Thymus (tissue), 11 donors: ENCODE measurements around the gene FGFR2. TPM values are rescaled to one million over a fixed set of nuclear protein-coding genes. Genes with fewer than 3 reads are reported as not detected.

Experiments
- DNase-seq, 9 donors: peaks; one replicate each; pipeline ENCODE4 v3.0.0-alpha.2; 2013; ENCODE audit warnings: low spot score in 9 of 9, low read depth in 6 of 9, missing footprints in 1 of 9
- H3K27ac ChIP-seq, 2 donors: one replicate each; pipeline ENCODE4 v1.5.1; 2013; ENCODE audit warnings: control low read depth in 1 of 2, low read depth in 1 of 2, low read length in 1 of 2, mild to moderate bottlenecking in 1 of 2, moderate library complexity in 1 of 2
- H3K27me3 ChIP-seq, 2 donors: one replicate each; pipeline ENCODE4 v1.5.1; 2013; ENCODE audit warnings: low read length in 1 of 2; ENCODE audit not compliant: control insufficient read depth in 2 of 2, insufficient read depth in 1 of 2
- H3K36me3 ChIP-seq, 2 donors: one replicate each; pipeline ENCODE4 v1.5.1; 2013; ENCODE audit warnings: low read length in 1 of 2, mild to moderate bottlenecking in 1 of 2, moderate library complexity in 1 of 2; ENCODE audit not compliant: control insufficient read depth in 2 of 2, insufficient read depth in 2 of 2
- H3K4me1 ChIP-seq, 2 donors: one replicate each; pipeline ENCODE4 v1.5.1; 2013; ENCODE audit warnings: low read length in 2 of 2; ENCODE audit not compliant: control insufficient read depth in 2 of 2, insufficient read depth in 2 of 2
- H3K4me3 ChIP-seq, 2 donors: one replicate each; pipeline ENCODE4 v1.5.1; 2013; ENCODE audit warnings: low read length in 2 of 2, control low read depth in 1 of 2, mild to moderate bottlenecking in 1 of 2
- H3K9me3 ChIP-seq, 2 donors: one replicate each; pipeline ENCODE4 v1.5.1; 2013; ENCODE audit warnings: low read length in 1 of 2, mild to moderate bottlenecking in 1 of 2; ENCODE audit not compliant: control insufficient read depth in 2 of 2, insufficient read depth in 1 of 2
- WGBS: extraction: QIAGEN DNeasy Blood & Tissue Kit; methylation state at CpG from one replicate; pipeline ENCODE4 v1.1.7; 2013; 5-methylcytosine and 5-hydroxymethylcytosine counted together
- polyA plus RNA-seq: library from polyadenylated mRNA; stranded (reverse); fragments of 200-250 nt; gene quantifications from one replicate; pipeline ENCODE4 v1.2.3, GENCODE V29; 2013
- total RNA-seq: library from RNA; stranded (reverse); fragments of 120-200 nt; gene quantifications from one replicate; pipeline ENCODE4 v1.2.4, GENCODE V29; 2013
- donor health status: healthy.

FGFR2 gene
- total and polyA plus RNA-seq, 2 donors: 13.3 to 26.2 TPM

- no peak overlapping the region for H3K4me3 ChIP-seq
- H3K36me3 ChIP-seq: no peaks in the 10 kb centered on the region
- peaks cover 55 to 56% of the 10 kb centered on the region in 2 donors for H3K27me3 ChIP-seq
- H3K9me3 ChIP-seq: no peaks in the 10 kb centered on the region
- no peaks in the 10 kb centered on the region for H3K4me1 ChIP-seq
- WGBS: 11% methylated on average over 9 of the region's 9 CpGs
- H3K27ac ChIP-seq: no peak overlapping the region
- DNase-seq: no peak
Measured at GRCh38 chr10:121600611-121601010, 2.4 kb upstream of the FGFR2 start.

GRCh38 chr10:121599947-121600346, 1.7 kb upstream of the FGFR2 start:
- H3K27ac ChIP-seq: no peak overlapping the region
- no peak for DNase-seq
- H3K9me3 ChIP-seq: no peaks in the 10 kb centered on the region
- H3K36me3 ChIP-seq: no peaks in the 10 kb centered on the region
- H3K4me3 ChIP-seq: no peak overlapping the region
- peaks cover 59 to 63% of the 10 kb centered on the region in 2 donors for H3K27me3 ChIP-seq
- WGBS: 13% methylated on average over 8 of the region's 8 CpGs
- H3K4me1 ChIP-seq: no peaks in the 10 kb centered on the region

- H3K9me3 ChIP-seq: no peaks in the 10 kb centered on the region
- H3K27ac ChIP-seq: peak overlapping the region; percentile 11 to 52
- no peaks in the 10 kb centered on the region for H3K36me3 ChIP-seq
- no peak for DNase-seq
- peaks cover 59 to 74% of the 10 kb centered on the region in 2 donors for H3K27me3 ChIP-seq
- H3K4me3 ChIP-seq: peak overlapping the region; percentile 30 to 38
- no peaks in the 10 kb centered on the region for H3K4me1 ChIP-seq
- 3% methylated on average over 77 of the region's 77 CpGs for WGBS
Measured at GRCh38 chr10:121597504-121598262, 561 bp downstream of the FGFR2 start.

GRCh38 chr10:121596689-121597503, 1.3 kb downstream of the FGFR2 start:
- 5% methylated on average over 54 of the region's 54 CpGs for WGBS
- H3K4me1 ChIP-seq: no peaks in the 10 kb centered on the region

GRCh38 chr10:121595806-121596688, 2.2 kb downstream of the FGFR2 start:
- Histone ChIP-seq H3K36me3 (no peaks in the 10 kb centered on the region), H3K27ac (peak overlapping the region in 1 of 2 donors; percentile 58), H3K9me3 (no peaks in the 10 kb centered on the region), H3K4me1 (no peaks in the 10 kb centered on the region), H3K4me3 (peak overlapping the region; percentile 24 to 26), H3K27me3 (peaks cover 56 to 70% of the 10 kb centered on the region in 2 donors)
- no peak for DNase-seq
- WGBS: 29% methylated on average over 28 of the region's 28 CpGs

More at GRCh38 chr10:121596689-121597503, 1.3 kb downstream of the FGFR2 start:
- Histone ChIP-seq H3K27ac (peak overlapping the region; percentile 52 to 58), H3K27me3 (peaks cover 59 to 76% of the 10 kb centered on the region in 2 donors), H3K9me3 (no peaks in the 10 kb centered on the region), H3K36me3 (no peaks in the 10 kb centered on the region), H3K4me3 (peak overlapping the region; percentile 30 to 38)
- no peak for DNase-seq

- WGBS: 61% methylated on average over 11 of the region's 11 CpGs
- H3K4me1 ChIP-seq: no peaks in the 10 kb centered on the region
- DNase-seq: no peak
- H3K4me3 ChIP-seq: peak overlapping the region in 1 of 2 donors; percentile 26
- H3K27ac ChIP-seq: no peak overlapping the region
- no peaks in the 10 kb centered on the region for H3K36me3 ChIP-seq
- no peaks in the 10 kb centered on the region for H3K9me3 ChIP-seq
- peaks cover 49 to 65% of the 10 kb centered on the region in 2 donors for H3K27me3 ChIP-seq
Measured at GRCh38 chr10:121595351-121595805, 2.9 kb downstream of the FGFR2 start.

GRCh38 chr10:121594623-121595350, 3.5 kb downstream of the FGFR2 start:
- 91% methylated on average over 5 of the region's 5 CpGs for WGBS
- H3K4me3 ChIP-seq: no peak overlapping the region
- peaks cover 43 to 59% of the 10 kb centered on the region in 2 donors for H3K27me3 ChIP-seq
- H3K27ac ChIP-seq: no peak overlapping the region
- no peaks in the 10 kb centered on the region for H3K9me3 ChIP-seq
- DNase-seq: no peak
- no peaks in the 10 kb centered on the region for H3K4me1 ChIP-seq
- H3K36me3 ChIP-seq: no peaks in the 10 kb centered on the region

GRCh38 chr10:121594076-121594475, 4.2 kb downstream of the FGFR2 start:
- Histone ChIP-seq H3K4me1 (no peaks in the 10 kb centered on the region), H3K27me3 (peaks cover 38 to 52% of the 10 kb centered on the region in 2 donors)
- no peak for DNase-seq

More at GRCh38 chr10:121594076-121594475, 4.2 kb downstream of the FGFR2 start:
- Histone ChIP-seq H3K9me3 (no peaks in the 10 kb centered on the region), H3K27ac (no peak overlapping the region), H3K36me3 (no peaks in the 10 kb centered on the region), H3K4me3 (no peak overlapping the region)
- 85% methylated on average over 8 of the region's 8 CpGs for WGBS
